H9 (cell line): ENCODE measurements around the gene ARL16. TPM values are rescaled to one million over a fixed set of nuclear protein-coding genes. Genes with fewer than 3 reads are reported as not detected.

Experiments used
- DNase-seq: peaks from one replicate; pipeline ENCODE4 v3.0.0-alpha.2; 2017
- H2AFZ ChIP-seq: one replicate; pipeline ENCODE4 v1.6.1; 2013; ENCODE audit warnings: mild to moderate bottlenecking, low read length, control low read depth, moderate library complexity
- H2AK5ac ChIP-seq: 2 replicates; pipeline ENCODE4 v1.6.1; 2013; ENCODE audit warnings: low read length, control low read depth, mixed read lengths; ENCODE audit not compliant: insufficient read length
- H2BK120ac ChIP-seq: one replicate; pipeline ENCODE4 v1.6.1; 2013; ENCODE audit warnings: low read depth, mild to moderate bottlenecking, low read length, control low read depth, inconsistent platforms; ENCODE audit not compliant: poor library complexity, severe bottlenecking
- H2BK12ac ChIP-seq: 2 replicates; pipeline ENCODE4 v1.6.1; 2013; ENCODE audit warnings: low read length, control low read depth, mixed read lengths, low read depth; ENCODE audit not compliant: insufficient read length
- H2BK15ac ChIP-seq: 2 replicates; pipeline ENCODE4 v1.6.1; 2013; ENCODE audit warnings: low read depth, low read length, control low read depth
- H2BK20ac ChIP-seq: one replicate; pipeline ENCODE4 v1.6.1; 2013; ENCODE audit warnings: low read depth, mild to moderate bottlenecking, low read length, control low read depth, inconsistent platforms; ENCODE audit not compliant: poor library complexity, severe bottlenecking
- H2BK5ac ChIP-seq: 2 replicates; pipeline ENCODE4 v1.6.1; 2013; ENCODE audit warnings: low read length, control low read depth, mixed read lengths; ENCODE audit not compliant: insufficient read length
- H3K14ac ChIP-seq: 2 replicates; pipeline ENCODE4 v1.6.1; 2013; ENCODE audit warnings: low read length, control low read depth; ENCODE audit not compliant: insufficient read depth
- H3K18ac ChIP-seq: 2 replicates; pipeline ENCODE4 v1.6.1; 2013; ENCODE audit warnings: low read depth, mild to moderate bottlenecking, mixed read lengths, low read length, control low read depth; ENCODE audit not compliant: insufficient read length
- H3K23ac ChIP-seq: 2 replicates; pipeline ENCODE4 v1.6.1; 2013; ENCODE audit warnings: low read length, control low read depth, mixed read lengths, low read depth; ENCODE audit not compliant: insufficient read length
- H3K23me2 ChIP-seq: 2 replicates; pipeline ENCODE4 v1.6.1; 2013; ENCODE audit warnings: low read depth, mild to moderate bottlenecking, mixed read lengths, low read length, control low read depth; ENCODE audit not compliant: insufficient read length, poor library complexity, severe bottlenecking
- H3K27ac ChIP-seq: 2 replicates; pipeline ENCODE4 v1.5.1; 2013; ENCODE audit warnings: low read length, control low read depth, mixed read lengths, low read depth; ENCODE audit not compliant: insufficient read length
- H3K27me3 ChIP-seq: 2 replicates; pipeline ENCODE4 v1.6.1; 2013; ENCODE audit warnings: low read length, control low read depth, inconsistent platforms; ENCODE audit not compliant: insufficient read depth
- H3K4ac ChIP-seq: 2 replicates; pipeline ENCODE4 v1.6.1; 2013; ENCODE audit warnings: low read depth, mild to moderate bottlenecking, control low read depth, inconsistent platforms, low read length, moderate library complexity
- H3K4me1 ChIP-seq: 2 replicates; pipeline ENCODE4 v1.6.1; 2013; ENCODE audit warnings: low read length, control low read depth, inconsistent platforms; ENCODE audit not compliant: insufficient read depth
- H3K4me2 ChIP-seq: 2 replicates; pipeline ENCODE4 v1.6.1; 2013; ENCODE audit warnings: low read length, control low read depth, mixed read lengths; ENCODE audit not compliant: insufficient read length, insufficient read depth
- H3K56ac ChIP-seq: 2 replicates; pipeline ENCODE4 v1.6.1; 2013; ENCODE audit warnings: low read depth, mild to moderate bottlenecking, mixed read lengths, low read length, control low read depth; ENCODE audit not compliant: insufficient read length
- H3K79me1 ChIP-seq: 2 replicates; pipeline ENCODE4 v1.6.1; 2013; ENCODE audit warnings: low read depth, mild to moderate bottlenecking, moderate library complexity, low read length, control low read depth, inconsistent platforms; ENCODE audit not compliant: insufficient read depth, poor library complexity, severe bottlenecking
- H3K79me2 ChIP-seq: 2 replicates; pipeline ENCODE4 v1.6.1; 2013; ENCODE audit warnings: low read length, control low read depth, inconsistent platforms; ENCODE audit not compliant: insufficient read depth
- H3K9ac ChIP-seq: 2 replicates; pipeline ENCODE4 v1.6.1; 2013; ENCODE audit warnings: low read length, control low read depth, mixed read lengths; ENCODE audit not compliant: insufficient read length; ENCODE audit errors: extremely low read depth
- H3K9me3 ChIP-seq: one replicate; pipeline ENCODE4 v1.6.1; 2013; ENCODE audit warnings: low read depth, low read length, inconsistent platforms; ENCODE audit not compliant: control insufficient read depth
- H3T11ph ChIP-seq: one replicate; pipeline ENCODE4 v1.6.1; 2013; ENCODE audit warnings: mild to moderate bottlenecking, low read length, control low read depth, inconsistent platforms
- H4K20me1 ChIP-seq: one replicate; pipeline ENCODE4 v1.6.1; 2013; ENCODE audit not compliant: control insufficient read depth, insufficient read length, insufficient read depth
- H4K5ac ChIP-seq: 2 replicates; pipeline ENCODE4 v1.6.1; 2013; ENCODE audit warnings: low read depth, mild to moderate bottlenecking, mixed read lengths, low read length, control low read depth; ENCODE audit not compliant: insufficient read length
- H4K8ac ChIP-seq: replicated peaks from 2 replicates; pipeline ENCODE4 v1.6.1; 2013; ENCODE audit warnings: low read length, control low read depth, mixed read lengths, low read depth; ENCODE audit not compliant: insufficient read length
- H4K91ac ChIP-seq: 2 replicates; pipeline ENCODE4 v1.6.1; 2013; ENCODE audit warnings: low read depth, mild to moderate bottlenecking, moderate library complexity, mixed read lengths, low read length, control low read depth; ENCODE audit not compliant: insufficient read length
- H3K27ac Mint-ChIP-seq, 3 experiments: 2 replicates in 2 of 3; 3 replicates in 1 of 3; pipeline ENCODE4 v1.8.0; 2020 to 2021; ENCODE audit warnings: mixed read lengths in 3 of 3, mild to moderate bottlenecking in 1 of 3, moderate library complexity in 1 of 3
- H3K27me3 Mint-ChIP-seq: 2 replicates; pipeline ENCODE4 v1.8.0; 2021; ENCODE audit warnings: low read depth, mild to moderate bottlenecking, moderate library complexity, mixed read lengths
- H3K36me3 Mint-ChIP-seq, 3 experiments: 2 replicates in 2 of 3; 3 replicates in 1 of 3; pipeline ENCODE4 v1.8.0; 2020 to 2021; ENCODE audit warnings: low read depth in 3 of 3, mixed read lengths in 3 of 3; ENCODE audit not compliant: insufficient read depth in 1 of 3
- H3K4me1 Mint-ChIP-seq, 2 experiments: 2 replicates each; pipeline ENCODE4 v1.8.0; 2020; ENCODE audit warnings: mixed read lengths in 2 of 2
- H3K4me3 Mint-ChIP-seq, 2 experiments: 2 replicates in 1 of 2; 3 replicates in 1 of 2; pipeline ENCODE4 v1.8.0; 2020 to 2021; ENCODE audit warnings: mild to moderate bottlenecking in 2 of 2, mixed read lengths in 2 of 2, moderate library complexity in 1 of 2
- H3K9me3 Mint-ChIP-seq, 2 experiments: 2 replicates in 1 of 2; 3 replicates in 1 of 2; pipeline ENCODE4 v1.8.0; 2020; ENCODE audit warnings: mild to moderate bottlenecking in 2 of 2, mixed read lengths in 2 of 2, moderate library complexity in 1 of 2
- WGBS: extraction: QIAGEN DNeasy Blood & Tissue Kit; methylation state at CpG from one replicate; pipeline ENCODE4 v1.1.7; 2013; ENCODE audit warnings: missing lambda C conversion rate, low lambda C conversion rate, mixed read lengths; ENCODE audit not compliant: insufficient read length; ENCODE audit errors: extremely low coverage; 5-methylcytosine and 5-hydroxymethylcytosine counted together
- total RNA-seq: library from RNA; stranded (reverse); gene quantifications from 2 replicates; pipeline ENCODE4 v1.2.1, GENCODE V29; 2021
- TF ChIP-seq, protein P1 (sequence below): fragments of 200-600 bp; sonication (generic); conservative IDR thresholded peaks from 3 replicates; pipeline ENCODE4 v1.8.0; 2021; ENCODE audit warnings: antibody characterized with exemption, mild to moderate bottlenecking

ARL16 gene
- total RNA-seq, 1 experiment from 2014 or later: 58.6 TPM

- Histone ChIP-seq H3K27me3 (no peaks in the 10 kb centered on the region), H3K27ac (no peak overlapping the region), H2AFZ (no peak overlapping the region), H3K9me3 (no peaks in the 10 kb centered on the region), H3T11ph (no peak overlapping the region), H2BK120ac (no peak overlapping the region), H2BK15ac (no peak overlapping the region), H3K9ac (no peak overlapping the region), H2BK12ac (no peak overlapping the region), H2BK20ac (no peak overlapping the region), H3K23ac (no peak overlapping the region), H3K23me2 (no peaks in the 10 kb centered on the region), H4K5ac (no peak overlapping the region), H4K20me1 (no peaks in the 10 kb centered on the region), H3K79me2 (peaks cover 2% of the 10 kb centered on the region; the same call in 1 of the 2 replicates), H2AK5ac (no peak overlapping the region), H3K18ac (no peak overlapping the region), H3K4ac (no peak overlapping the region), H2BK5ac (no peak overlapping the region), H3K4me2 (no peak overlapping the region), H4K91ac (no peak overlapping the region), H3K56ac (no peak overlapping the region), H3K4me1 (no peaks in the 10 kb centered on the region), H4K8ac (no peak overlapping the region), H3K79me1 (no peaks in the 10 kb centered on the region), H3K14ac (no peak overlapping the region)
- WGBS: no CpG with 5 or more reads among the region's 18 CpGs
- H3K4me1 Mint-ChIP-seq: peaks cover 0 to 3% of the 10 kb centered on the region in 2 experiments; a peak in 1 of 4 replicates
- H3K9me3 Mint-ChIP-seq: no peaks in the 10 kb centered on the region
- H3K27ac Mint-ChIP-seq: peak overlapping the region in 2 of 3 experiments; percentile 28 to 62; a peak in 2 of 7 replicates
- 0 out of 5 replicates have a peak overlapping the region, but pooled peaks of 1 of the 2 experiments have one; percentile 4 for H3K4me3 Mint-ChIP-seq
- peaks cover 37 to 71% (median 67%) of the 10 kb centered on the region in 3 experiments for H3K36me3 Mint-ChIP-seq
- DNase-seq: no peak
- no peaks in the 10 kb centered on the region for H3K27me3 Mint-ChIP-seq
- TF ChIP-seq, protein P1, sequence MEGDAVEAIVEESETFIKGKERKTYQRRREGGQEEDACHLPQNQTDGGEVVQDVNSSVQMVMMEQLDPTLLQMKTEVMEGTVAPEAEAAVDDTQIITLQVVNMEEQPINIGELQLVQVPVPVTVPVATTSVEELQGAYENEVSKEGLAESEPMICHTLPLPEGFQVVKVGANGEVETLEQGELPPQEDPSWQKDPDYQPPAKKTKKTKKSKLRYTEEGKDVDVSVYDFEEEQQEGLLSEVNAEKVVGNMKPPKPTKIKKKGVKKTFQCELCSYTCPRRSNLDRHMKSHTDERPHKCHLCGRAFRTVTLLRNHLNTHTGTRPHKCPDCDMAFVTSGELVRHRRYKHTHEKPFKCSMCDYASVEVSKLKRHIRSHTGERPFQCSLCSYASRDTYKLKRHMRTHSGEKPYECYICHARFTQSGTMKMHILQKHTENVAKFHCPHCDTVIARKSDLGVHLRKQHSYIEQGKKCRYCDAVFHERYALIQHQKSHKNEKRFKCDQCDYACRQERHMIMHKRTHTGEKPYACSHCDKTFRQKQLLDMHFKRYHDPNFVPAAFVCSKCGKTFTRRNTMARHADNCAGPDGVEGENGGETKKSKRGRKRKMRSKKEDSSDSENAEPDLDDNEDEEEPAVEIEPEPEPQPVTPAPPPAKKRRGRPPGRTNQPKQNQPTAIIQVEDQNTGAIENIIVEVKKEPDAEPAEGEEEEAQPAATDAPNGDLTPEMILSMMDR: no peak
Observed at GRCh38 chr17:81690066-81690465, 6.5 kb upstream of the ARL16 start.
